Retina (tissue), 1 donor: ENCODE results near the gene FERMT2.

Experiments
- DNase-seq: peaks from one replicate; pipeline ENCODE4 v3.0.0-alpha.2; 2016

FERMT2 gene

DNA sequence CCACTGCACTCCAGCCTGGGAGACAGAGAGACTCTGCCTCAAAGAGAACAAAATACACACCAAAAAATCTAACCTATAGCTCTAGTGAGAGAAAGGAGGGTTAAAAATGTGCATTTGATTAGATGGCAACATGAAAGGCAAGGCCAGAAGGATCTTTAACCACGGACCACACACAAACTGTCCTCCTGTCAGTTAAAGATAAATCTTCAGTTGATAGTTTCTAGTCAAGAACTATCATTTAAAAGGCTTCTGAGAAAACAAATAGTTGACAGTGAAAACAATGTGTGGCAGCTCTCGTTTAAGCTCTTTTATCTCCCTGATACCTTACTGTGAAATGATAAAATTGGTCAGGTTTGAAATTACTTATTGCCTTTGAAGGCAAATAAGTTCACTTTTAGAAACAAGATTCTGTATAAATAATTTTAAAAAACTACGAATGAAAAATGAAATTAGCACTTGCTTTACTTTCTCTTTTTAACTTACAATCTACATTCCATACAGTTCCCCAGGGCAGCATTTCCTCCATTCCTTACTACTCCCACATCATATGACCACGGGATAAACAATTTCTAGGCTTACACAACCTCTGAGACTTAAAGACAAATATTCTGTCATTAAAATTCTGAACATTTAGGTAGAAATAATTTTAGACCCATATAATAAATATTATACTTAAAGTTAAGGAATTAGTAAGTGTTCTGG is 88.1 kb downstream of the FERMT2 start:
- no peak for DNase-seq

DNA sequence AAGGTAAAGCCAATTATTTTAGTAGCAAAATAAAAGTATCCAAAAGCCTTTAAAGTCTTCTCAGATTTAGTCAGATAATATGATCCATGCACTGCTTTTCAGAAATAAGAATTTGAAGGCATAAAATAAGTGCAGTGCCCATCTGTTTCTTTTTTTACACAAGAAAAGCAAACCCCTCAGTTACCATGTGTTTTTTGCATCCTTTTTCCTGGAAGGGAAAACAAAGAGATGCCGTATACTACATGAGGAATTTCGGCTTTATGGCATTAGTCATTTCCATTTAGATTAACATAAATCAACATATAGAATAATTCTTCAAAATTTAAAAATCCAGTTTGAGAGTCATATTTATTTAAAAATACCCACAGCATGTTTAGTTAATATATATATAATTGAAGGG is 89.4 kb downstream of the FERMT2 start:
- DNase-seq: no peak

DNA sequence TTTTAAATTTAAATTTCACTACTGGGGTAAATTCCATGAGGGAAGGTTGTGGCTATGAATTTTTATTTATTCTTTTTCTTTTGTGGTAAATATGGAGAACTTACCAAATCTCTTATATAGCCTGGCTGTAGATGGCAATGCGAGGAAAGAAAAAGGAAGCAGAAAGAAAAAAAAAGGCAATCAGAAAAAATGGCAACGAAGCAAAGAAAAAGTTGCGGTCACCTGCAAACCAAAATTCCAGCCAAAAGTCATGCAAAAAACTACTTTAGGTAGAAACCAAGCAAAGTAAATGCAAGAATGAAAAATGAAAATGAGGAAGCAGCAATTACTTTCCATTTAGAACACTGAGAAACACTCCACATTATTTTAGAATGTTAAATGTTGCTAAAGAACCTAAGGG is 89.9 kb downstream of the FERMT2 start:
- DNase-seq: no peak

DNA sequence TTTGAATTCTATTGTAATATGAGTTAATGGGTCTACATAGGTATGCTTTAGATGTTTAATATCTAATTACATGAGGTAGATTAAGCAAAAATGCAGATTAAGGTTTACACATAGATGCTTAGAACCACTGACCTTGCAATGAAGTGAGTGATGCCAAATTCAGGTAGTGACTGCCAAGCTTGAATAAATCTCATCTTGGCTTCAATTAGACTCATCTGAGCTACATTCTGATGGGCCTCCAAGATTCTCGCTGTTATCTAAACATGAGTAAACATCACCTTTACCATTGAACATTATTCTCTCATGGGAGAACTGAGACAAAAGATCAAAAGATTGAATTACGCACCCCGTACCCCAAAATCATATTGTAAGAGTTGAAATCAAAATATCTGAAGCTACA is 90.6 kb downstream of the FERMT2 start:
- DNase-seq: no peak

DNA sequence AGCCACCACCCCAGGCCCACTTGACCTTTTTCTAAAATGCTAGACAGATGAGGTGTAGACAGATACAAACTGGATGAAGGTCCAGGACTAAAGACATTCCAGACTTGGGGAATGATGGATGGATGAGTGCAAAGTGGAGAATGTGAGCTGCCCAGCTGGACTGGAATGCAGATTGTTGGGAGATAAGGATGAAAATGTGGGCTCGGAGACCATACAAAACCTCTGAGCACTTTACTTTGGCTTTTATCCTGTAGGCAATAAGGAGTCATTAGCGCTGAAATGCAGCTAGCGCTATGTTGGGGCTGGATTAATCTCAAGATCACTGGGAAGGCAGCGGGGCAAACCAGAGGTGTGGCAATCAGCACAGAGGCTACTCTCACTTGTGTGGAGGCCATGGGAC is 94.7 kb downstream of the FERMT2 start:
- no peak for DNase-seq

DNA sequence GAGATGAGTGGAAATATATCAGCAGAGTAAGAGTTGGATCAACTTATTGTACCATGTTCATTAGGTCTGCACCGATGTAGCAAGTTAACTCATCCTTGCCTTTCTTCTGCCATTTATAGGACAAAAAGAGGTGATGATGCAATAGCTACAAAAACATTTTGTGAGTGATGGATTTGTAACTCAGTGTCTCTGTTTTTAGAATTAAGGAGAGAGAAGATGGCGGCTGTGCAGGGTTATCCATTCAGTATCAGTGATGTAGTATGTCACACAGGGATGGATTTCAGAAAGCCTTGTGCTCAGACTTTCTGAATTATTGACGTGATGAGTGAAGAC is 97.4 kb downstream of the FERMT2 start:
- no peak for DNase-seq

DNA sequence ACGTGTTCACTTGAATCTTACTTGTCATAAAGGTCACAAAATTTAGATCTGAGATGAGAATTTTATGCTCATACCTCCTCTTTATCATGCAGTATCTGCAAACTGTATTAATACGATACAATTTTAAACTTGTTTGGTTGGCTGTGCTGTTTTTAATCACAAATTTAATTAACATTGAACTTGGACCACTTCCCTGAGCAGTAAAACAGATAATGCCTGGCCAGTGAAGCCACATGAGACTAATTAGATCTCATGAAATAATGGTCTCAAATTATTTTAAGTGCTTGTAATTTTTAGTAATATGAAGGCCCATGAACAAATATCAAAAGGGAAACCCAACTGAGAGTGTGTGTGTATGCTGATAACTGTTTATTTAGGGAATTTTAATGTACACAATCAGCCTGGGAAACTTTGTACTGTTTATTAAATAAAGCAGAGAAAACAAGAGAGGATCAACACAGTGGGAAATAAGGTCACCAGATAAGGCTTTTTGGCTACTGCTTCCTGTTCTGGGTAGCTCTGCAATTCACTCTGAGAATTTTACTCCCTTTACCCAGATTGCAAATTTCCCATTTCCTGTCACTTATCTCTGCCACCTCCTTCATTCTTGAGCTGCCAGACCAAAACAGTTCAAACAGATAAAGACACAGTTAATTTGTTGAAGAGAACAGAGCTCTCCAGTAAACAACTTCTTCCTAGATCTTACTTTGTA is 97.9 kb downstream of the FERMT2 start:
- DNase-seq: no peak

DNA sequence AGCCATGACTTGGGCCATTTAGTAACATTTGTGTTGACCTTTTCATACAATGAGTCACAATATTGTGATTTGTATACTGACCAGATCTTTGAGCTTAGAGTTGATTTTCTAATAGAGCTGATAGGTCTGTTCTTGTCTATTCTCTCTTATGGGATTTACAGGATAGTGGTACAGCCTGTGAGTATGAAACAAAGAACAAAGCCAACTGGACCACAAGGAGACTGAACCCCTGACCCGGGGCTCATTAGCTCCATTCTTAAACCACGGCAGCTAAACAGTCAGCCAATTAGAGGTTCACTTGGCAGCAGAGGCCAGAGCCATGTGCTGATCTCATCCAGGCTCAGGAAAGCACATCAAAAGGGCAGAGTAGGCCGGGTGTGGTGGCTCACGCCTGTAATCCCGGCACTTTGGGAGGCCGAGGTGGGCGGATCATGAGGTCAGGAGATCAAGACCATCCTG is 100.4 kb downstream of the FERMT2 start:
- DNase-seq: no peak

DNA sequence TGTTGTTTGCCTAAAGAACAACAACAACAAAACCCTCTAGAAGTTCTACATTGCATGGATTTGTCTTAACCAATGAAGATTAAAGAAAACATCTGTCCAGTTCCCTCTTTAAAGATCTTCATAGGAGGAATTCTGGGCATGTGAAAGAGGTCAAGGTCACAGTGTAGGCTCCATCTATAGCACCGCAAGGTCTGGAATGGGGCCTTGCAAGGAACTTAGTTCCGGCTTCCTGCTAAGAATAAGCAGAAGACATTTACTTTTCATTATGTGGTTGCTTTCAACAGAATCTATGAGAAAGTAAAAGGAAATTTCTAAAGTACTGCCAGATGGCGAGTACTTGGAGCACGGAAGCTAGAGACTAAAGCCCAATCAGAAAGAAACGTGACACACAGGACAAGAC is 102.2 kb downstream of the FERMT2 start:
- DNase-seq: no peak

DNA sequence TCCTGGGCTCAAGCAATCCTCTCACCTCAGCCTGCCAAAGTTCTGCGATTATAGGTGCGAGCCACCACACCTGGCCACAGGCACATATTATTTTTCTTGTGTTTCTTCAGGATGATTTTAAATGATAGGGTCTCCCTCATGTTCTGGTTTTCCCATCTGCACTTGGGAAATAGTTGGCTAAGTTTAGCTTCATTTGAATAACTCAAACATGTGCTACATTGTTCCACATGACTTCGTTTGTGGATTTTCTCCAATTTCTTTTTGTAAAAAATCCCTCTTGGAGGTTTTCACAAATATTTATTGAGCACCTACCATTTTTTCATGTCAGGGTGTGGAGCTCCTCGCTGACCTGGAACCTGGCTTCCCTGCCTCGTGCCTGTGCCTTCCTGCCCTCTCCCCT is 104.3 kb downstream of the FERMT2 start:
- no peak for DNase-seq

DNA sequence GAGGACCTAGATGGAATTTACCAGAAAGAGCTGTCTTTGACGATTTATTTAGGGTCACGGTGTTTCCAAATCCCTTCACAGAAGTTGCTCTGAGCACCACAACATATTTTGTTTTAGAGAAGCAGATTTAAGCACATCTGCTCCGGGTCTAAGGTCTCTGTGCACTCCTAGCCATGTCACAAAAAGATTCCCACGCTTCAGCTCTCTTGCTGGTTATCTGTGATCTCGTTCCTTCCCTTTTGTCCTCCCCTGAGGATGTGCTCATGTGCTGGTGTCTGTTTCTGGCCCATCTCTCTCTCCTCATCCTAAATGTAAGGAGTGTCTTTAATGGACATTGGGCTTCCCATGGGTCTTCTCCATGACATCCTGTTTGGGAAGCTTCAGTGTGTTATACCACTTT is 105.8 kb downstream of the FERMT2 start:
- DNase-seq: no peak

DNA sequence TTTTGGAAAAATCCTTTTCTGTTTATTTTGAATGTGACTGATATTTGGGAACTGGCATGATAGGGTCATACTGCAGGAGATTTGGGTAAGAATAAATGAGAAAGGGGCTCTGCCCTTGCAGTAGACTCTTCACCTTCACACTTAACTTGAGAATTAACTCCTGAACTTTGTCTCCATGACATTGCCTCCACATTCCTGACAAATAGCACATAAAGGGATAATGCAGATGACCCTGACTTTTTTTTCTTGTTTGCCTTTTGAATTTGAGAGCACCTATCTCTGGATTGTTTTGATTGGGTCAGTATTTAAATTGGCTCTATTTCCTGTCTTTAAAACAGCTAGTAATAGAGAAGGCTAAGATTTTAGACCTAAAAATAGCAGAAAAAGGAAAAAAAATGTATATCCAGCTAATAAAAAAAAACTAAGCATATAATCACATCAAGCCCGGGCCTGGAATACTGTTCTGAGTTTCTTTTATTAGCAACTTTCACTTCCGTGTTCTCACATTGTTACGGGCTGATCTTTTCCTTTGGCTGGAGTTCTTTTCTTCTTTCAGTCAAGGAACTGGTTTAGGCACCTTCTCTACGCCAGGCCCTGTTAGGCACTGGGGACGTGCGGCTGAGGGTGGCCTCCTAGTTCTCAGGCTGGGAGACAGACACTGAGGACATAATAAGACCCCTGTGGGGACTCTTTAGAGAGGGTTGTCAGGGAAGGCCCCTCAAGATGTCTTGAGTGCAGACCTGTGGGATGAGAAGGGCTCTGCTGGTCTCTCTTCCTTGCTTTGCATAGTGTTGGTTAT is 106.4 kb downstream of the FERMT2 start:
- no peak for DNase-seq

DNA sequence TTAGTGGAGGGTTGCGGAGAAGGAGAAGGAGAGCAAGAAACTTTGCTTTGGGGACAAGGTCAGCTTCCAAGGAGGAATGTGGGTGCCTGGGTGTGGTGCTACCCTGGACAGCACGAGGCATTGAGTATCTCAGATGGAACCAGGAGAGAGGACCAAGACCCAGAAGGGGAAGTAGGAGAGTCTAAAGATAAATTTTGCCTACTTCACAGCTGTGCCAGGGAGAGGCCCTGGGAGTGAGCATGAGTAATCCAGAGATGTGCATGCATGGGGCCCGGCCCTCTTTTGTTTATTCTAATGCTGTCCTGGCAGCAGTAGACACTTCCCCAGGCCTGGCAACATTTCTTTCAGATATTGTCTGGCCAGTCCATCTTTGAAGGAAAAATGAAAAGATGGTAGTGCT is 110.0 kb downstream of the FERMT2 start:
- DNase-seq: no peak

DNA sequence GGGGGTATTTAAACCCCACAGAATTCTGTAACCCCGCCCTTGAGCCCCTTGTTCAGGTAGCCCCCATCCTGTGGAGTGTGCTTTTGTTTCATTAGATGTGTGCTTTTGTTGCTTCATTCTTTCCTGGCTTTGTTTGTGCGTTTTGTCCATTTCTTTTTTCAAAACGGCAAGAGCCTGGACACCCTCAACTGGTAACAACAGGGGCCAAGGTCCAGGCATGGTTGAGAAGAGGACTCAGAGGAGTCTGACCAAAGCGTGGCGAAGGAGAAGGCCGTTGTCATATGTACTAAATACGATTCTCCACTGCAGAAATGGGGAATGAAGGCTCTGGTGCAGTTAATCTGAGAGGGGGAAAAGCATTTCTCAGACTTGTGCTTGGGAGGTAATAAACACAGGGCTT is 113.4 kb downstream of the FERMT2 start:
- DNase-seq: no peak

DNA sequence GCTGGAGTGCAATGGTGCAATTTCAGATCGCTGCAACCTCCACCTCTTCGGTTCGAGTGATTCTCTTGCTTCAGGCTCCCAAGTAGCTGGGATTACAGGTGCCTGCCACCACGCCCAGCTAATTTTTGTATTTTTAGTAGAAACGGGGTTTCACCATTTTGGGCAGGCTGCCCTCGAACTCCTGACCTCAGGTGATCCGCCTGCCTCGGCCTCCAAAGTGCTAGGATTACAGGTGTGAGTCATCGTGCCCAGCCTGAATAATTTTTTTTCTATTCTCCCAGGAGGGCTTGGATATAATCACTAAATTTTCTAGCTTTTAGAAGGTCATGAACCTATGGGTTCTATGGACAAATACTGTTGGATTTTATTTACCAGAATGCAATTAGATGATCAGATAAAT is 114.8 kb downstream of the FERMT2 start:
- DNase-seq: no peak

DNA sequence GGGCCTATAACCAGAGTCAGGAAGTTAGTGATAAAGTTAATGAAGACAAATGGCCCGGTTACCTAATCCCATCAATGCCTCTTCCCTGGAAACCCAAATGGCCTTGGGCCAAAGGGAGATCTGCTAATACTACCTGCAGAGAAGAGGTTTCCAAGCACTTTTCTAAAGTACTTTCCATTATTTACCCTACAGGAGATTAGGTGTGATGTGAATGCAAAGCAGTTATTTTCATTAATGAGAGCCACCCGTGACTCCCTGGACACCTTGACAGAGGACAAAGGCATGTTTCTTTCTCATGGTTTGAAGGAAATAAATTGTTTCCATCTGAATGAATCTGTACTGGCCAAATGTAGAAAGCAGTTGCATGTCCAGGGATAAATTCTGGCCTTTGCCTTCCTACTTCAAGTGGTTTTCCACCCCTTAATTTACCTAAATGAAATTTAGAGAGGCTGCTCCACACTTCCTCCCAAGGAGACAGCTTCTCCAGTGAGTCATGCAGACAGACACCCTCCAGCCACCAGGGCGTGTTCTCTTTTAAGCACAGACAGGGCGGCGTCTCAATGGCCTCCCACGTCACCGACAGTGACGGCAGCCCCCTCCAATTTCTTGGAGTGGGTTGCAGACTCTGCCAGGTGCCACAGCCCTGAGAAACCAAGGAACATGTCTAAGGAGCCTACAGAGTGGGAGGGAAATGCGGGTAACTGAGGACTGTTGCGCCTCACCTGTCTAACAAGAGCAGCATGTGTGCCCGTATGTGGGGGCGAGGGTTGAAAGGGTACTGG is 115.5 kb downstream of the FERMT2 start:
- DNase-seq: no peak

DNA sequence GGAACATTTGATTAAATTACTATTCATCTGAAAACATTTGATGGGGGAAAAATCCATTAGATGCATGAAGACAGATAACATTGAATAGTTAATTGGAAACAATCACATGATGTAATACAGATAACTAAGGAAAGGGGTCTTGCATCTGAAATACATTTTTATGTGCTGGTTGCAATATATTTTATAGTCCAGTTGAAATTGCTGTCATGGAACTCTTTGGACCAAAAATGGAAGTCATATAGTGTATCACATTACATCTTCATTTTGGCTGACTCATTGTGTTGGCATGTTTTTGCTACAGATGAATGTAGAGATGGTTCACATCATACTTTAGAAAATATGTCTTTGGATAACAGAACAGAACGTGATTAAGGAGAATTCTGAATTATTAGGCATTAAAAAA is 116.4 kb downstream of the FERMT2 start:
- DNase-seq: no peak

DNA sequence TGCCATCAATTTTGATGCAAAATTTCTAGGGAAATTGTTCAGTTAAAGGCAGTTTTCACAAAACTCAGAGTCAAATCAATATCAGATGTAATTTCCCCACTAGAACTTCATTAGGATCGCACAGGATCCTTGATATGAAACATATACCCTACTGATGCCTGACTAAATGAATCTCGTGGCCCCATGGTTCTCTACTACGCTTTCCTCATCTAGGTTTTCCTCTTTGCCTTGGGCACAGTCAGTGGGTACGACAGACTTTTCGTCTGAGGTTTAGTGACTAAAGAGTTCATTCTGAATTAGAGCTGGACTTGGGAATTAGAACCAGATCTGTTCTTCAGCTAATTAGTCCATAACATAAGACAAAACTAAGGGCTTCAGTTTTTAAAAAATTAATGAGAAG is 117.0 kb downstream of the FERMT2 start:
- no peak for DNase-seq

DNA sequence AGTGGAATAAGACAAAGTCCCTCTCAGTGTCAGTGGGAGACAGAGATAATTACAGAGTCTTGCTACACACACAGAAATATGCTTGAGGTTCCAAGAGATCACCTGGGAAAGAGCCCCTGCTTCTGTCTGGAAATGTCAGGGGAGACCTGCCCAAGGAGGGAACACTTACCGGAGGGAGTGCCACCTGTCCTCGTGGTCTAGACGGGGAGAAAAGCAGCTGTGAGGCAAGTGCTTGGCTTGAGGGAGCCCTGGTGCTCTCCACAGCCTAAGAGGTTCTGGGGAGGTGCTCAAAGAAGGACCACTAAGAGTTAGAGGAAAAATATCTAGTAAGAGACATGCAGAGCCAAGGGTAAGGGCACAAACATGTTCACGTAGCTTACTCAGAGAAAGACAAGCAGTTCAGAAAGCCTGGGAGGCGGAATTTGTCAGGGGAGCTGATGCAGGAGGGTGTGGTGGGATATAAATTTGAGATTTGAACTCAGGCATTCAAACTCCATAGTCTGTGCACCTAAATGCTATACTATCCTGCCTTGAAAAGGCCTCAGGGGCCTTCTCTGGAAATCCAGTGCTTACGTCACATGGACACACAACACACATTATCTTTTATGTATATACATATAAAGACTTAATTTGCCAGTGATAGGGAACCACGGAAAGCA is 121.2 kb downstream of the FERMT2 start:
- no peak for DNase-seq

DNA sequence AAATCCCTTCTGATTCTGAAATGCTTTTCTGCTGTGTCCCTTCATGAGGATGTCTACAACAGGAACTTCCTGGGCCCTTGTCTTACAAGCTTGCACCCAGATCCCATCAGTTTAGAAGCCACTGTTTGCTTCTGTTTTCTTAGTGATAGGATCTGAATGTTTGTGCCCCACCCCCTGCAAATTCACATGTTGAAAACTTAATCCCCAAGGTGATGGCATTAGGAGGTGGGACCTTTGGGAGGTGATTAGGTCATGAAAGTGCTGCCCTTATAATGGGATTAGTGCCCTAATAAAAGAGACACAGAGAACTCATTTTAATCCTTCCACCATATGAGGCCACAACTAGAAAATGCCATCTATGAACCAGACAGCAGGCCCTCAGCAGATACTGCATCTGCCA is 123.4 kb downstream of the FERMT2 start:
- DNase-seq: no peak

DNA sequence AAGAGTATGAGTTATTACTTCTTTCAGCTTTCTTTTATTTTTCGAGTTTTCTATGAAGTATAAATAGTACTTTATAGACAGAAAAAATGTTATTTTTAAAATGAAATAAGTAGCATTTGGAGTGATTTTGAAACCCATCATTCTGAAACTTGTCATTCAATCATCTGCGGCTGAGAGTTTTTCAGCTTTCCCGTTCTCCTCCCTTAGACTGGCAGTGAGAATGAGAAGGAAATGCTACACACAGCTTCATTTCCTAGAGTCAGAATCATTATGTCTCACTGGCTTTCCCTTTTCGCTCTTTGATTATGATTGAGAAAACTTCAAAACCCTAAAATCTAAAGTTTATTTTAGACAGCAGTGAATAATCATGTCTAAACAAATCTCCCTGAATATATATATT is 125.8 kb downstream of the FERMT2 start:
- no peak for DNase-seq

DNA sequence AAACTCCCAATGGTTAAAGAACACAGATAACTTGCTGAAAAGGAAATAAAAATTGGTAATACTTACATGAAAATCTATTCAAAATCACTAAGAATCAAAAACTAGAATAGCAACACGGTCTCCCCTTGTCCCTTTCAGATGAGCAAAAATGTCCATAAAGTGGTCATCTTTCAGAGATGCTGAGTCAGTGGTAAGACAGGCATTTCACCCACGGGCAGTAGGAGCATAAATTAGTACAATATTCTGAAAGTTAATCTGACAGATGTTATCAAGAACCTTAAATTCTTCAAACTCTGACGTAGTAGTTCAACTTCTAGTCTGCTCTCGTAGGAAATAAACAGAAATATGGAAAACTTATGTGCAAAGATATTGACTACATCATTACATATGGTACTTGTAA is 126.4 kb downstream of the FERMT2 start:
- no peak for DNase-seq

DNA sequence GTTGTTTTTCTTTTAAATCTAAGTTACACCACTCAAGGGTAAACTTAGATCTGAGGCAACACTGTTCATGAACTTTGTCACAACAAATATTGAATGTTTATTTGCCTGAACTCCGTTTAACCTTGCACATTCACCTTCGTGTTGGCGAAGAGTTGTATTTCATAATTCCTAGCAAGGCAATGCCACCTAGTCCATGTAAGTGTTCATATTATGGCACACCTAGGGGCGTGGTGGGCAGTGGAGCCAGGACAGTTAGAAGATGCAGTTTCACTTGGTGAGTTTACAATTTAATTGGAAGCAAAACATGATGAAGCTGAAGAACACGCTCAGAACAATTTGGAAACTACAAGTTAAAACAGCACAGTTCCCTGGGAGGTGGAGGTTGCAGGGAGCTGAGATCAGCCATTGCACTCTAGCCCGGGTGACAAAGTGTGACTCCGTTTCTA is 129.0 kb downstream of the FERMT2 start:
- DNase-seq: no peak
